Mesendoderm (in vitro differentiated cells): ENCODE results near the gene ATP10A.

Experiments used
- DNase-seq: peaks from one replicate; pipeline ENCODE4 v3.0.0; 2013
- H2AK5ac ChIP-seq: 2 replicates; pipeline ENCODE4 v1.6.1; 2013; ENCODE audit warnings: low read length, inconsistent platforms
- H2BK120ac ChIP-seq: 2 replicates; pipeline ENCODE4 v1.6.1; 2013; ENCODE audit warnings: low read depth, mild to moderate bottlenecking, low read length, moderate library complexity, mixed read lengths
- H2BK15ac ChIP-seq: replicated peaks from 2 replicates; pipeline ENCODE4 v1.6.1; 2013; ENCODE audit warnings: low read depth, mild to moderate bottlenecking, moderate library complexity
- H2BK5ac ChIP-seq: 2 replicates; pipeline ENCODE4 v1.6.1; 2013; ENCODE audit warnings: low read length, inconsistent platforms
- H3K18ac ChIP-seq: 2 replicates; pipeline ENCODE4 v1.6.1; 2013; ENCODE audit warnings: mild to moderate bottlenecking, low read length, mixed read lengths
- H3K23ac ChIP-seq: one replicate; pipeline ENCODE4 v1.6.1; 2013; ENCODE audit warnings: low read length
- H3K27ac ChIP-seq: 2 replicates; pipeline ENCODE4 v1.5.1; 2013; ENCODE audit warnings: low read depth, mild to moderate bottlenecking, inconsistent platforms, low read length, moderate library complexity
- H3K27me3 ChIP-seq: 2 replicates; pipeline ENCODE4 v1.6.1; 2013; ENCODE audit warnings: low read length, control low read depth, mild to moderate bottlenecking, inconsistent platforms; ENCODE audit not compliant: insufficient read depth, poor library complexity
- H3K36me3 ChIP-seq: 2 replicates; pipeline ENCODE4 v1.6.1; 2013; ENCODE audit warnings: low read length, inconsistent platforms; ENCODE audit not compliant: control insufficient read depth, insufficient read depth
- H3K4ac ChIP-seq: one replicate; pipeline ENCODE4 v1.6.1; 2013; ENCODE audit warnings: low read depth, mild to moderate bottlenecking, low read length, moderate library complexity
- H3K4me1 ChIP-seq: 2 replicates; pipeline ENCODE4 v1.6.1; 2013; ENCODE audit warnings: low read depth, low read length, inconsistent platforms; ENCODE audit not compliant: control insufficient read depth
- H3K4me2 ChIP-seq: 2 replicates; pipeline ENCODE4 v1.6.1; 2013; ENCODE audit warnings: low read length
- H3K4me3 ChIP-seq: 2 replicates; pipeline ENCODE4 v1.5.1; 2013; ENCODE audit warnings: mild to moderate bottlenecking, low read length
- H3K56ac ChIP-seq: one replicate; pipeline ENCODE4 v1.6.1; 2013; ENCODE audit warnings: low read length
- H3K79me1 ChIP-seq: 2 replicates; pipeline ENCODE4 v1.6.1; 2013; ENCODE audit warnings: low read length, inconsistent platforms
- H3K79me2 ChIP-seq: 2 replicates; pipeline ENCODE4 v1.6.1; 2013; ENCODE audit warnings: mild to moderate bottlenecking, low read length; ENCODE audit not compliant: control insufficient read depth, insufficient read depth
- H3K9ac ChIP-seq: 2 replicates; pipeline ENCODE4 v1.6.1; 2013; ENCODE audit warnings: low read length, inconsistent platforms
- H4K5ac ChIP-seq: one replicate; pipeline ENCODE4 v1.6.1; 2013; ENCODE audit warnings: low read length
- H4K8ac ChIP-seq: one replicate; pipeline ENCODE4 v1.6.1; 2013; ENCODE audit warnings: low read depth, mild to moderate bottlenecking, control low read depth, low read length, moderate library complexity
- WGBS: extraction: QIAGEN DNeasy Blood & Tissue Kit; methylation state at CpG from one replicate; pipeline ENCODE4 v1.1.7; 2013; ENCODE audit warnings: low lambda C conversion rate, missing lambda C conversion rate; ENCODE audit not compliant: insufficient coverage; ENCODE audit errors: extremely low coverage; 5-methylcytosine and 5-hydroxymethylcytosine counted together

ATP10A gene

GRCh38 chr15:25824618-25825017, 38.5 kb downstream of the ATP10A start:
- Histone ChIP-seq H3K4ac (no peak overlapping the region), H3K56ac (no peak overlapping the region), H4K5ac (no peak overlapping the region), H3K79me2 (no peaks in the 10 kb centered on the region), H3K27ac (no peak overlapping the region), H3K23ac (no peak overlapping the region), H3K4me3 (no peak overlapping the region), H2BK120ac (no peak overlapping the region), H3K4me2 (no peak overlapping the region), H2BK15ac (no peak overlapping the region), H3K79me1 (no peaks in the 10 kb centered on the region), H3K36me3 (no peaks in the 10 kb centered on the region), H3K18ac (no peak overlapping the region), H3K27me3 (no peaks in the 10 kb centered on the region), H2AK5ac (no peak overlapping the region), H4K8ac (no peak overlapping the region), H3K4me1 (no peaks in the 10 kb centered on the region), H3K9ac (no peak overlapping the region), H2BK5ac (no peak overlapping the region)
- DNase-seq = no peak
- WGBS = no CpG with 5 or more reads among the region's 6 CpGs

- H4K8ac ChIP-seq = no peak overlapping the region
- H3K23ac ChIP-seq = no peak overlapping the region
- no peaks in the 10 kb centered on the region for H3K79me2 ChIP-seq
- no peaks in the 10 kb centered on the region for H3K27me3 ChIP-seq
- no peak overlapping the region for H3K4me2 ChIP-seq
- no peak overlapping the region for H2BK5ac ChIP-seq
- no peak overlapping the region for H3K9ac ChIP-seq
- H3K4ac ChIP-seq = no peak overlapping the region
- H3K4me1 ChIP-seq = peaks cover 7% of the 10 kb centered on the region
- H4K5ac ChIP-seq = no peak overlapping the region
- no CpG with 5 or more reads among the region's 3 CpGs for WGBS
- no peak overlapping the region for H3K18ac ChIP-seq
- H3K56ac ChIP-seq = no peak overlapping the region
- H2BK120ac ChIP-seq = no peak overlapping the region
- H3K4me3 ChIP-seq = no peak overlapping the region
- no peak for DNase-seq
- no peak overlapping the region for H2BK15ac ChIP-seq
- no peak overlapping the region for H2AK5ac ChIP-seq
- H3K27ac ChIP-seq = no peak overlapping the region
- H3K36me3 ChIP-seq = no peaks in the 10 kb centered on the region
- H3K79me1 ChIP-seq = no peaks in the 10 kb centered on the region
Observed at GRCh38 chr15:25812845-25813244, 50.3 kb downstream of the ATP10A start.

- H3K23ac ChIP-seq = no peak overlapping the region
- no peaks in the 10 kb centered on the region for H3K36me3 ChIP-seq
- no CpG with 5 or more reads among the region's 4 CpGs for WGBS
- no peak overlapping the region for H3K9ac ChIP-seq
- H3K4ac ChIP-seq = no peak overlapping the region
- H3K79me1 ChIP-seq = no peaks in the 10 kb centered on the region
- no peak overlapping the region for H3K4me2 ChIP-seq
- no peaks in the 10 kb centered on the region for H3K79me2 ChIP-seq
- DNase-seq = no peak
- no peaks in the 10 kb centered on the region for H3K27me3 ChIP-seq
- no peak overlapping the region for H3K4me3 ChIP-seq
- peaks cover 7% of the 10 kb centered on the region for H3K4me1 ChIP-seq
- H2BK15ac ChIP-seq = no peak overlapping the region
- H3K56ac ChIP-seq = no peak overlapping the region
- no peak overlapping the region for H4K5ac ChIP-seq
- no peak overlapping the region for H2AK5ac ChIP-seq
- H4K8ac ChIP-seq = no peak overlapping the region
- no peak overlapping the region for H2BK5ac ChIP-seq
- no peak overlapping the region for H3K18ac ChIP-seq
- no peak overlapping the region for H2BK120ac ChIP-seq
- no peak overlapping the region for H3K27ac ChIP-seq
Observed at GRCh38 chr15:25812073-25812472, 51.1 kb downstream of the ATP10A start.

- Histone ChIP-seq H3K4ac (no peak overlapping the region), H3K79me2 (no peaks in the 10 kb centered on the region), H3K27ac (no peak overlapping the region), H3K36me3 (no peaks in the 10 kb centered on the region), H2BK120ac (no peak overlapping the region), H4K5ac (no peak overlapping the region), H3K23ac (no peak overlapping the region), H3K79me1 (no peaks in the 10 kb centered on the region), H3K56ac (no peak overlapping the region), H3K9ac (no peak overlapping the region), H3K4me1 (peaks cover 7% of the 10 kb centered on the region), H2AK5ac (no peak overlapping the region), H3K4me2 (no peak overlapping the region), H3K4me3 (no peak overlapping the region), H3K18ac (no peak overlapping the region), H3K27me3 (no peaks in the 10 kb centered on the region), H2BK5ac (no peak overlapping the region), H2BK15ac (no peak overlapping the region), H4K8ac (no peak overlapping the region)
- no CpG with 5 or more reads among the region's 9 CpGs for WGBS
- no peak for DNase-seq
Observed at GRCh38 chr15:25811481-25811906, 51.6 kb downstream of the ATP10A start.

- H3K27me3 ChIP-seq = no peaks in the 10 kb centered on the region
- H3K23ac ChIP-seq = no peak overlapping the region
- no peak overlapping the region for H2BK5ac ChIP-seq
- H4K8ac ChIP-seq = no peak overlapping the region
- no peak overlapping the region for H4K5ac ChIP-seq
- peak; percentile 79 for DNase-seq
- H3K9ac ChIP-seq = no peak overlapping the region
- no CpG with 5 or more reads among the region's 13 CpGs for WGBS
- peak overlapping the region; percentile 61 for H3K56ac ChIP-seq
- no peak overlapping the region for H2BK15ac ChIP-seq
- H3K4me2 ChIP-seq = no peak overlapping the region
- H3K4me1 ChIP-seq = peaks cover 7% of the 10 kb centered on the region
- no peak overlapping the region for H3K18ac ChIP-seq
- no peaks in the 10 kb centered on the region for H3K36me3 ChIP-seq
- H2AK5ac ChIP-seq = no peak overlapping the region
- H2BK120ac ChIP-seq = no peak overlapping the region
- H3K4me3 ChIP-seq = no peak overlapping the region
- no peak overlapping the region for H3K27ac ChIP-seq
- no peaks in the 10 kb centered on the region for H3K79me1 ChIP-seq
- no peaks in the 10 kb centered on the region for H3K79me2 ChIP-seq
- H3K4ac ChIP-seq = no peak overlapping the region
Observed at GRCh38 chr15:25810631-25811091, 52.5 kb downstream of the ATP10A start.

GRCh38 chr15:25810154-25810553, 53.0 kb downstream of the ATP10A start:
- no peak overlapping the region for H3K27ac ChIP-seq

More at GRCh38 chr15:25810154-25810553, 53.0 kb downstream of the ATP10A start:
- no peaks in the 10 kb centered on the region for H3K79me2 ChIP-seq
- H3K4me1 ChIP-seq = peaks cover 7% of the 10 kb centered on the region
- H2BK15ac ChIP-seq = no peak overlapping the region
- no peak overlapping the region for H3K18ac ChIP-seq
- H2AK5ac ChIP-seq = no peak overlapping the region
- H3K27me3 ChIP-seq = no peaks in the 10 kb centered on the region
- H3K23ac ChIP-seq = no peak overlapping the region
- no peak for DNase-seq
- no peak overlapping the region for H3K4ac ChIP-seq
- no peak overlapping the region for H3K9ac ChIP-seq
- no peak overlapping the region for H2BK120ac ChIP-seq
- H3K36me3 ChIP-seq = no peaks in the 10 kb centered on the region
- H4K5ac ChIP-seq = no peak overlapping the region
- no CpG with 5 or more reads among the region's 8 CpGs for WGBS
- H3K56ac ChIP-seq = peak overlapping the region; percentile 54
- no peak overlapping the region for H4K8ac ChIP-seq
- H3K4me3 ChIP-seq = no peak overlapping the region
- no peak overlapping the region for H3K4me2 ChIP-seq
- no peak overlapping the region for H2BK5ac ChIP-seq
- H3K79me1 ChIP-seq = no peaks in the 10 kb centered on the region
